GM12891 (cell line): ENCODE data around the gene CD59.

ENCODE experiments used
- DNase-seq: peaks from one replicate; pipeline ENCODE4 v3.0.0; 2011; ENCODE audit warnings: low spot score; ENCODE audit not compliant: insufficient read length
- FAIRE-seq: peaks from 2 replicates; lab custom pipeline; 2011; peaks lifted over from hg19 to GRCh38; lab: Jason Lieb, UNC
- PAX5 ChIP-seq: IDR thresholded peaks from 2 replicates; pipeline ENCODE4 v1.6.1; 2011; ENCODE audit warnings: low read length, moderate library complexity, mild to moderate bottlenecking; ENCODE audit not compliant: insufficient read depth, severe bottlenecking
- POLR2A ChIP-seq: IDR thresholded peaks from 2 replicates; pipeline ENCODE4 v1.6.1; 2011; ENCODE audit warnings: low read depth, low read length, control low read depth
- POLR2AphosphoS5 ChIP-seq: IDR thresholded peaks from 2 replicates; pipeline ENCODE4 v1.6.1; 2011; ENCODE audit warnings: low read depth, low read length, control low read depth
- POU2F2 ChIP-seq: IDR thresholded peaks from 2 replicates; pipeline ENCODE4 v1.6.1; 2011; ENCODE audit warnings: low read depth, mild to moderate bottlenecking, control low read depth, low read length, moderate library complexity
- SPI1 ChIP-seq: IDR thresholded peaks from 2 replicates; pipeline ENCODE4 v1.6.1; 2011; ENCODE audit warnings: low read depth, low read length, control low read depth
- TAF1 ChIP-seq: IDR thresholded peaks from 2 replicates; pipeline ENCODE4 v1.6.1; 2011; ENCODE audit warnings: low read depth, low read length, control low read depth

The CD59 gene

DNA sequence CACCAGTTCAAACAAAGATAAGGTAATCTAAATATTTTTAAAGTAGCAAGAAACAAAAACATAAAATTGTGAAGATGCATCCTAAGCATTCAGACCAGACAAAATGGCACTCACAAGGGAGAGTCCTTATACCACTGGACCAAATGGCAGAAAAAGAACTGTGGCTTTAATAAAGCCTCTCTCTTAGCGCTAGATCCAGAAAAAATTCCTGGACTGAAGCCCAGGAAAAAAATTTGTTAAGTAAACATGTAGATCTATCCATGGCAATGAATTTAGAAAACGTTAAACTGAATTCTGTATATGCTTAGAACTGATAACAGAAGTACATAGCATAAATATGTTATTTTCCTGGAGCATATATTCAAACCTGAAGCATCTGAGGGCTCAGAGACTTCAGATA, 11.8 kb upstream of the CD59 start:
- TF ChIP-seq POLR2A (no peak), PAX5 (no peak), SPI1 (no peak), TAF1 (no peak), POU2F2 (no peak), POLR2AphosphoS5 (no peak)
- FAIRE-seq = no peak

GRCh38 chr11:33743291-33743690, 7.1 kb upstream of the CD59 start:
- no peak for FAIRE-seq
- DNase-seq = no peak
- TF ChIP-seq SPI1 = no peak
- TF ChIP-seq POLR2A = no peak
- TF ChIP-seq POU2F2 = no peak
- TF ChIP-seq TAF1 = no peak
- TF ChIP-seq PAX5 = no peak
- TF ChIP-seq POLR2AphosphoS5 = no peak

More for the DNA sequence above, 11.8 kb upstream of the CD59 start:
- no peak for DNase-seq

DNA sequence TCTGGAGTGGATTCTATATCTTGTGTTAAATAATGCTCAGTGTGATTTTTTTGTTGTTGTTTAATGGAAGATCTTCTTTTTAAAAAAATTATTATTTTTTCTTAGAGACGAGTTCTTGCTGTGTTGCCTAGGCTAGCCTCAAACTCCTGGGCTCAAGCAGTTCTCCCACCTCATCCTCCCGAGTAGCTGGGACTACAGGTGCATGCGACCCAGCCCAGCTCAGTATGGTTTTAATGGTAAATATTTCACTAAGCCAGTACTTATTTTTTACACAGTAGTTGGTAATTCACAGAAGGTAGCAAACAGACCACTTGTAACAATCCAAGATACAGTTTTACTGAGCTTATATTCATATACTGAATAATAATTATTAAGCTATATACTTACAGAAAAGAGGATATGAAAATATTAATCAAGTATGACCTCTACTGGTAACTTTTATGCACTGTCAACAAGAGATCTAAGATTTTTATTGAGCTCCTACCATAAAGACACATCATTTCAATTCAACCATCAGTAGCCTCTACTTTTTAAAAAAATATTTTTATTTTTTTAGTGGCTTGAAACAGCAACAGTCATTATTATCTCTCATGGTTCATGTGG, 6.1 kb upstream of the CD59 start:
- FAIRE-seq (peak; percentile 5), DNase-seq (no peak)
- TF ChIP-seq POLR2AphosphoS5 (no peak), POU2F2 (no peak), PAX5 (no peak), SPI1 (no peak), TAF1 (no peak), POLR2A (no peak)

- no peak for TF ChIP-seq TAF1
- no peak for TF ChIP-seq PAX5
- TF ChIP-seq SPI1 = no peak
- no peak for TF ChIP-seq POLR2AphosphoS5
- TF ChIP-seq POLR2A = no peak
- no peak for TF ChIP-seq POU2F2
- no peak for DNase-seq
- no peak for FAIRE-seq
Observed at GRCh38 chr11:33741806-33742205, 5.6 kb upstream of the CD59 start.

DNA sequence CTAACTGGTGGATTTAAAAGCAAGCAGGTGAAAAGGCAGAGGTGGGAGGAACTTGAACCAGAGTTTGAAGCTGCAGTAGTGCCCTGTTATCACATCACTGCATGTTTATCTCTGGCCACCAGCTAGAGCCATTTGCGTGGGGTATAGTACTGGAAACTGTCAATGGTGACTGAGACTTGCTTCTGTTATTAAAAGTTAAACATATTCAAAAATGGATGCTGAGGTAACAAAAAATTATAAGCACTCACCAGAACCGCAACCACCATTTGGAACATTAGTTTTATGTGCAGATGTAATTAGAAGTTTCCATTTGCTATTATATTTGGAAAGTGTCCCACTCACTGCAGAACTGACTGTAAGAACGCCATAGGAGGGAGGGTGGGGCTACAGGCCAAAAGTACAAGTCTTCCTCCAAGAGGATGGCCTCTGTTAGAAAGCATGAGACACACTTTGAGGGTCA, 1.2 kb upstream of the CD59 start:
- FAIRE-seq = no peak
- no peak for DNase-seq
- TF ChIP-seq PAX5 (no peak), POLR2AphosphoS5 (no peak), SPI1 (no peak), POLR2A (no peak), POU2F2 (no peak), TAF1 (no peak)

- FAIRE-seq (no peak), DNase-seq (peak; percentile 56)
- peak; percentile 81 for TF ChIP-seq SPI1
- TF ChIP-seq TAF1 = no peak
- TF ChIP-seq POLR2A = no peak
- no peak for TF ChIP-seq POU2F2
- TF ChIP-seq PAX5 = no peak
- TF ChIP-seq POLR2AphosphoS5 = 0 out of 2 replicates have a peak, but pooled peaks have one; percentile 15
Observed at GRCh38 chr11:33735271-33736147, 714 bp downstream of the CD59 start.

DNA sequence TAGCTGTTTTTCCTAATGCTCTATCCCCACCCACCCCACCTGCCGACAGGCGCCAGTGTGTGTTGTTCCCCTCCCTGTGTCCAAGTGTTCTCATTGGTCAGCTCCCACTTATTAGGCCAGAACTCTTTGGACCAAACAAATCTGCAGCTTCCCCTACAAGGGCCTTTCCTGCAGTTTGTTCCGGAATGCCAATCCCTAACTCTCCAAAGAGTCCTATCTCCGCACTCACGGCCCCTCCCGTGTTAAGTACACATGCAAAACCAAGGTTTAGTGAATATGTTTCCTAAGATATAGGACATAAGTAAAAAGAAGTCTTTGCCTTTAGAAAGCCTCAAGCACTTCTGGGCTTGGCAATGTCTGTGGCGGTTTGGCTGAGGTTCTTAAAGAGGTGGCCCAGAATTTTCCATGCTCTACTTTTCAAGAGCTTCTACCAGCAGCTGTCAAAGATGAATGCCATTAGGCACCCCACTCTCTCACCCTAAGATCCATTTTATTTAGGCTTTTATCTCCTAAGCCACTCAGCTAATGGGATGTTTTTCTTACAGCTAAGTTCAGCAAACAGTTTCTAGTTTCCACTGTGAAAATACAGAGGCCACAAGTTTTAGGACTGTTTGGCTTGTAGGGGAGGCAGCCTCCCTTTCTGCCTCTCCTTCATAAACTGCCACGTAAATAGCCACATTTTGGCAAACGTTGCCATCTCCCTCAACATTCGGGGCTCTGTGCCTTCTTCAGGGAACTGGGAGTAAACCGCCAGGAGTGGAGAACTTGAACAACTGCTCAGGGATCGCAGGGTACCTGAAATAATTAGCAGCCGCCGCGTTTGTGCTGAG, 1.6 kb downstream of the CD59 start:
- FAIRE-seq = no peak
- no peak for DNase-seq
- TF ChIP-seq POLR2A = no peak
- no peak for TF ChIP-seq TAF1
- TF ChIP-seq PAX5 = no peak
- TF ChIP-seq POLR2AphosphoS5 = no peak
- no peak for TF ChIP-seq SPI1
- no peak for TF ChIP-seq POU2F2

DNA sequence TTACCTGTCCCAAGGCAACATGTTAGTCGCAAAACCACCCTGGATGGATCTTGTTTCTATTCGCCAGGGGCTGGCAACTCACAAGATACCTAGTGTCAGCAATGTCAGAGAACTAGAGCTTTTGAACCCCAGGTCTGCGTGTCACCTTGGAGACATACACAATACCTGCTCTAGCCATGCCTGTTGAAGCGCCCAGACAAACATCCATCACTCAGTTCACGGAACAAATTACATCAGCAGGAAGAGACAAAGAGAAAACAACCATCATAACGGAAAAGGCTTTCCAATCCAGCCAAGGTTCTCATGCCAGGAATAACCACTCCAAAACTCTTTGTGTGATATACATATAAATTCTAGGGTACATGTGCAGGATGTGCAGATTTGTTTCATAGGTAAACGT, 2.2 kb downstream of the CD59 start:
- TF ChIP-seq PAX5 (no peak), SPI1 (no peak), POLR2A (no peak), TAF1 (no peak), POU2F2 (no peak), POLR2AphosphoS5 (no peak)
- DNase-seq (no peak), FAIRE-seq (no peak)

- DNase-seq (no peak), FAIRE-seq (peak; percentile 26)
- TF ChIP-seq POLR2A (no peak), SPI1 (peak; percentile 80)
Observed at GRCh38 chr11:33731723-33732531, 4.3 kb downstream of the CD59 start.
